Heart left ventricle (tissue), 16 donors: ENCODE results near the gene KRT3. TPM values are rescaled to one million over a fixed set of nuclear protein-coding genes. Genes with fewer than 3 reads are reported as not detected.

ENCODE experiments used
- ATAC-seq, 4 donors: fragments of 200-7000 bp; cut with Tn5 transposase; one replicate each; pipeline ENCODE4 v1.9.1; 2020 to 2022; ENCODE audit warnings: moderate library complexity in 4 of 4, mild to moderate bottlenecking in 3 of 4, moderate number of reproducible peaks in 1 of 4
- DNase-seq, 5 donors: peaks; one replicate each; pipeline ENCODE4 v3.0.0-alpha.2; 2020
- H3K27ac ChIP-seq, 12 donors: fragments of 200-600 bp; sonication (generic) in 4 of 12; one replicate each; pipeline versions ENCODE4 v1.5.0 to v1.8.0; 2016 to 2022; ENCODE audit warnings: mild to moderate bottlenecking in 2 of 12
- H3K27me3 ChIP-seq, 9 donors: fragments of 200-600 bp; sonication (generic) in 2 of 9; one replicate each; pipeline versions ENCODE4 v1.5.1 to v1.8.0; 2016 to 2022; ENCODE audit warnings: mild to moderate bottlenecking in 3 of 9
- H3K36me3 ChIP-seq, 9 donors: fragments of 200-600 bp; sonication (generic) in 2 of 9; one replicate each; pipeline versions ENCODE4 v1.5.0 to v1.8.0; 2018 to 2022; ENCODE audit warnings: mild to moderate bottlenecking in 2 of 9
- H3K4me1 ChIP-seq, 12 donors: fragments of 200-600 bp; sonication (generic) in 4 of 12; one replicate each; pipeline versions ENCODE4 v1.5.0 to v1.8.0; 2016 to 2022; ENCODE audit warnings: mild to moderate bottlenecking in 3 of 12
- H3K4me3 ChIP-seq, 12 donors: fragments of 200-600 bp; sonication (generic) in 4 of 12; one replicate each; pipeline versions ENCODE4 v1.5.0 to v1.8.0; 2017 to 2022; ENCODE audit warnings: mild to moderate bottlenecking in 9 of 12, moderate library complexity in 4 of 12
- H3K9me3 ChIP-seq, 12 donors: fragments of 200-600 bp; sonication (generic) in 4 of 12; one replicate each; pipeline versions ENCODE4 v1.5.0 to v1.8.0; 2016 to 2022; ENCODE audit warnings: mild to moderate bottlenecking in 1 of 12
- CTCF ChIP-seq, 12 donors: fragments of 200-600 bp; sonication (generic) in 4 of 12; IDR thresholded peaks; one replicate each; pipeline versions ENCODE4 v1.5.0 to v1.8.0; 2018 to 2022; ENCODE audit warnings: antibody characterized with exemption in 12 of 12, mild to moderate bottlenecking in 5 of 12
- POLR2A ChIP-seq, 2 donors: fragments of 450-650 bp; IDR thresholded peaks; one replicate each; pipeline ENCODE4 v1.6.1; 2017; ENCODE audit warnings: antibody characterized with exemption in 2 of 2, mild to moderate bottlenecking in 2 of 2, moderate library complexity in 2 of 2
- WGBS, 4 donors: extraction: QIAGEN DNeasy Blood & Tissue Kit in 2 of 4; methylation state at CpG; one replicate each; pipeline versions ENCODE4 v1.1.5 to v1.1.7; 2013 to 2018; 5-methylcytosine and 5-hydroxymethylcytosine counted together
- intact Hi-C, 10 donors: fragments of 100-400 bp; cut with DNase I; formaldehyde crosslinking; loops; one replicate each; pipeline versions ENCODE4 v1.11.1 to v1.14.2; 2022
- polyA plus RNA-seq, 2 donors: library from polyadenylated mRNA; stranded (reverse); fragments of 200-250 nt; gene quantifications; one replicate each; pipeline ENCODE4 v1.2.3, GENCODE V29; 2013
- total RNA-seq, 9 donors: library from RNA; depleted of rRNA in 2 of 9; stranded (reverse); fragments of >200 nt in 2 of 9; fragmentation: NEBNext Ultra II Directional in 3 of 9; extraction: Animal tissue kit (Norgen Biotek cat#: 25700) in 3 of 9; gene quantifications; one replicate each; pipeline versions ENCODE4 v1.1.0 to v1.2.4, GENCODE V29; 2016 to 2023
- donor health status: ischemic (EF 13 %, LVEDD 7.1; RV severe dilation, severe dysfunction).
- donor health status: healthy with polysubstance abuse.
- donor health status: DM: no; HTN: yes; CAD: no.
- donor health status: DM: no; HTN: no; CAD: no.
- donor health status: ischemic (EF 25% LVEDD 6.9; RV normal size, moderate dysfunction).
- donor health status: ischemic (EF 25% LVEDD 5.7; RV mildly dilated, moderate dysfunction).
- donor health status: healthy.
- donor health status: DM: yes; HTN: yes; CAD: no.
- donor health status: ischemic (EF 35%, LVEDD 5.7; RV mildly dilated, moderate dysfunction).
- donor health status: nonischemic (EF 11% LVEDD 7.7; RV severe dilation, severe dysfunction).
- donor health status: DM: yes; HTN: yes; CAD: no.
- donor health status: PGD.
- donor health status: ischemic (EF 29% LVEDD 5.4; RV normal size, mild dysfunction).
- donor health status: nonischemic (EF 23%, LVEDD 6.1; RV moderate dilation, normal function).

Gene KRT3
- total and polyA plus RNA-seq, 11 donors, result not detected

DNA sequence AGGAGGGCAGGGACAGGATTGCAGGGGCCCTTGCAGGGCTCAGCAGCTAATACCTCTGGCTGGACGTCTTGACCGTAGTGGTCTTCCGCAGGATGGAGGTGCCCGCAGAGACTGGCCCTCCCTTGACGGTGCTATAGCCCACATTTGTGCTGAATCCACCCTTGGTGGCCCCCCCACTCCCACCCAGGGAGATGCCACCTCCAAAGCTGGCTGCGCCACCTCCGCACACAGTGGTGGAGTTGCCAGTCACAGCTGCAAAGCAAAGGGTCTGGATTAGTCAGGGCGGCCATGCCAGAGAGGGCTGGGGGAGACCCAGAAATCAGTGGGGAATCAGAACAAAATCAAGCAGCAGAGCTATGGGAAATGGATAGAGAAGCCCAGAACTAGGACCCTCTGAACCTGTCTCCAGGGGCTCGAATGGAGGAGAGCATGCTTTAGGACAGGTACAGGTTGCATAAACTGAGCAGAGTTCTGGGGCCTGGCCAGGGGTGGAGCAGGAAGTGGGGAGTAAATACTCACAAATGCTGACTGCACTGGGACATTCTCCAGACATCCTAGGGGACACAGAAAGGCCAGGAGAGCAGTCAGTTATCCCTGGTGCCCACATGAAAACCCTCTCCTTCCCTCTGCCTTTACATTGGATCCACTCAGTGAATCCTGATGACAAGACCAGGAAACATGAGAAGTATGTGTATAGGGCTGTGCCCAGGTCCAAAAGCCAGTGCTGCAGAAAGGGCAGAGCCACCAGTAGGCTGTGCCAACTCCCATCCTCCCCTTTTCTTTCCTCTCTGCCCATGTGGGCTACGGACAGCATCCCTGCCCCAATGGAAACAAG is 26.1 kb upstream of the KRT3 start:
- H3K4me1 ChIP-seq, result no peaks in the 10 kb centered on the region
- no peak for TF ChIP-seq POLR2A (IDR thresholded peaks at IDR 0.05)
- no peak for TF ChIP-seq CTCF (IDR thresholded peaks at IDR 0.05)
- intact Hi-C loops, result no loop called here
- no peak overlapping the region for H3K27ac ChIP-seq
- H3K4me3 ChIP-seq, result no peak overlapping the region
- DNase-seq (no peak), ATAC-seq (no peak)
- H3K27me3 ChIP-seq, result peaks cover 0 to 36% (median 0%) of the 10 kb centered on the region in 9 donors
- H3K36me3 ChIP-seq, result no peaks in the 10 kb centered on the region
- no peaks in the 10 kb centered on the region for H3K9me3 ChIP-seq
- 78 to 87% (median 82%) methylated on average over 10 of the region's 10 CpGs for WGBS, 4 donors

GRCh38 chr12:52821071-52821730 is 25.3 kb upstream of the KRT3 start:
- Histone ChIP-seq H3K4me3 (no peak overlapping the region), H3K9me3 (no peaks in the 10 kb centered on the region), H3K27ac (no peak overlapping the region), H3K36me3 (no peaks in the 10 kb centered on the region), H3K4me1 (no peaks in the 10 kb centered on the region), H3K27me3 (peaks cover 0 to 36% (median 0%) of the 10 kb centered on the region in 9 donors)
- intact Hi-C loops, result no loop called here
- ATAC-seq (no peak), DNase-seq (no peak)
- 82 to 90% (median 86%) methylated on average over 4 of the region's 4 CpGs for WGBS, 4 donors
- TF ChIP-seq POLR2A (IDR thresholded peaks at IDR 0.05) (no peak), CTCF (IDR thresholded peaks at IDR 0.05) (no peak)

GRCh38 chr12:52820521-52820920 is 24.6 kb upstream of the KRT3 start:
- intact Hi-C loops, result no loop called here
- peaks cover 0 to 36% (median 0%) of the 10 kb centered on the region in 9 donors for H3K27me3 ChIP-seq
- H3K4me3 ChIP-seq, result no peak overlapping the region
- H3K36me3 ChIP-seq, result no peaks in the 10 kb centered on the region
- no peaks in the 10 kb centered on the region for H3K4me1 ChIP-seq
- 85 to 93% (median 89%) methylated on average over 6 of the region's 6 CpGs for WGBS, 4 donors
- H3K9me3 ChIP-seq, result no peaks in the 10 kb centered on the region
- no peak for ATAC-seq
- H3K27ac ChIP-seq, result no peak overlapping the region
- DNase-seq, result no peak
- TF ChIP-seq CTCF (IDR thresholded peaks at IDR 0.05) (no peak), POLR2A (IDR thresholded peaks at IDR 0.05) (no peak)

GRCh38 chr12:52819731-52820510 is 24.0 kb upstream of the KRT3 start:
- DNase-seq, result no peak
- TF ChIP-seq POLR2A (IDR thresholded peaks at IDR 0.05) (no peak), CTCF (IDR thresholded peaks at IDR 0.05) (no peak)
- H3K4me1 ChIP-seq, result no peaks in the 10 kb centered on the region
- WGBS, 4 donors, result 71 to 82% (median 78%) methylated on average over 7 of the region's 7 CpGs
- no peak overlapping the region for H3K4me3 ChIP-seq
- peaks cover 0 to 36% (median 0%) of the 10 kb centered on the region in 9 donors for H3K27me3 ChIP-seq
- no peak for ATAC-seq
- no peak overlapping the region for H3K27ac ChIP-seq
- intact Hi-C loops, result no loop called here
- no peaks in the 10 kb centered on the region for H3K9me3 ChIP-seq
- H3K36me3 ChIP-seq, result no peaks in the 10 kb centered on the region
